HepG2 (cell line): ENCODE data around the gene IL11RA.
"Not testable (repeated sequence)": the region's sequence is repeated elsewhere in the genome, so short reads cannot be mapped to it uniquely, and the experiment has no call there.

Source experiments
- BORCS8-MEF2B ChIP-seq: sonication (generic); formaldehyde crosslinking; IDR thresholded peaks from 2 replicates; pipeline ENCODE4 v1.8.0; 2022; ENCODE audit warnings: mild to moderate bottlenecking, missing genetic modification reagents
- BRD4 ChIP-seq: sonication (generic); formaldehyde crosslinking; IDR thresholded peaks from 2 replicates; pipeline ENCODE4 v1.4.0; 2020; ENCODE audit warnings: missing genetic modification reagents
- HDAC6 ChIP-seq: fragments of 200-600 bp; sonication (generic); IDR thresholded peaks from 2 replicates; pipeline ENCODE4 v1.7.0; 2017; ENCODE audit warnings: mild to moderate bottlenecking, antibody characterized with exemption, low read length, low read depth
- MZF1 ChIP-seq: sonication (generic); formaldehyde crosslinking; IDR thresholded peaks from 2 replicates; pipeline ENCODE4 v1.8.1; 2023; ENCODE audit warnings: mild to moderate bottlenecking, missing genetic modification reagents, borderline replicate concordance
- POLR2A ChIP-seq, 2 experiments: IDR thresholded peaks; 2 replicates each; pipeline ENCODE4 v1.6.1; 2011; ENCODE audit warnings: low read depth in 2 of 2, low read length in 2 of 2, mild to moderate bottlenecking in 1 of 2, moderate library complexity in 1 of 2; ENCODE audit not compliant: insufficient read depth in 1 of 2
- TGIF2 ChIP-seq: IDR thresholded peaks from 2 replicates; pipeline ENCODE4 v1.6.1; 2016; ENCODE audit warnings: control low read depth, missing compliant biosample characterization
- ZNF616 ChIP-seq: sonication (generic); formaldehyde crosslinking; IDR thresholded peaks from 2 replicates; pipeline ENCODE4 v1.5.0; 2020; ENCODE audit warnings: low read depth, mild to moderate bottlenecking, missing genetic modification reagents
- ZNF777 ChIP-seq: sonication (generic); formaldehyde crosslinking; IDR thresholded peaks from 2 replicates; pipeline ENCODE4 v1.4.0; 2020; ENCODE audit warnings: missing genetic modification reagents
- TF ChIP-seq, protein P1 (sequence below): sonication (generic); formaldehyde crosslinking; IDR thresholded peaks from 2 replicates; pipeline ENCODE4 v1.4.0; 2020; ENCODE audit warnings: missing genetic modification reagents, borderline replicate concordance
- TF ChIP-seq, protein P2 (sequence below): sonication (generic); formaldehyde crosslinking; IDR thresholded peaks from 2 replicates; pipeline ENCODE4 v1.8.0; 2022; ENCODE audit warnings: missing genetic modification reagents, mild to moderate bottlenecking, borderline replicate concordance
- TF ChIP-seq, protein P3 (sequence below): sonication (generic); formaldehyde crosslinking; IDR thresholded peaks from 2 replicates; pipeline ENCODE4 v1.4.0; 2020; ENCODE audit warnings: missing genetic modification reagents
- TF ChIP-seq, protein P4 (sequence below): sonication (generic); formaldehyde crosslinking; IDR thresholded peaks from 2 replicates; pipeline ENCODE4 v1.4.0; 2020; ENCODE audit warnings: missing genetic modification reagents

DNA sequence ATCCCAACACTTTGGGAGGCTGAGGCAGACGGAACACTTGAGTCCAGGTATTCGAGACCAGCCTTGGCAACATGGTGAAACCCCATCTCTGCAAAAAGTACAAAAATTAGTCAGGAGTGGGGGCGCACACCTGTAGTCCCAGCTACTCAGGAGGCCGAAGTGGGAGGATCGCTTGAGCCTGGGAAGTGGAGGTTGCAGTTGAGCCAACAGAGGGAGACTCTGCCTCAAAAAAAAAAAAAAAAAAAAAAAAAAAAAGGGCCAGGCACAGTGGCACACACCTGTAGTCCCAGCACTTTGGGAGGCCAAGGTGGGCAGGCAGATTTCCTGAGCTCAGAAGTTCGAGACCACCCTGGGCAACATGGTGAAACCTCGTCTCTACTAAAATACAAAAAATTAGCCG, 12.7 kb upstream of the IL11RA start:
- TF ChIP-seq, protein P1, sequence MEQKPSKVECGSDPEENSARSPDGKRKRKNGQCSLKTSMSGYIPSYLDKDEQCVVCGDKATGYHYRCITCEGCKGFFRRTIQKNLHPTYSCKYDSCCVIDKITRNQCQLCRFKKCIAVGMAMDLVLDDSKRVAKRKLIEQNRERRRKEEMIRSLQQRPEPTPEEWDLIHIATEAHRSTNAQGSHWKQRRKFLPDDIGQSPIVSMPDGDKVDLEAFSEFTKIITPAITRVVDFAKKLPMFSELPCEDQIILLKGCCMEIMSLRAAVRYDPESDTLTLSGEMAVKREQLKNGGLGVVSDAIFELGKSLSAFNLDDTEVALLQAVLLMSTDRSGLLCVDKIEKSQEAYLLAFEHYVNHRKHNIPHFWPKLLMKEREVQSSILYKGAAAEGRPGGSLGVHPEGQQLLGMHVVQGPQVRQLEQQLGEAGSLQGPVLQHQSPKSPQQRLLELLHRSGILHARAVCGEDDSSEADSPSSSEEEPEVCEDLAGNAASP (CRISPR knock-in tag) = not testable (repeated sequence)
- TF ChIP-seq HDAC6; POLR2A (IDR thresholded peaks at IDR 0.05; ENCODE audit: insufficient read depth in 1 of 2, low read depth in 2 of 2, low read length in 2 of 2); BRD4 (CRISPR knock-in tag); TGIF2 (CRISPR knock-in tag); MZF1 (CRISPR knock-in tag); ZNF616 (CRISPR knock-in tag); ZNF777; BORCS8-MEF2B (CRISPR knock-in tag): not testable (repeated sequence)
- TF ChIP-seq, protein P2, sequence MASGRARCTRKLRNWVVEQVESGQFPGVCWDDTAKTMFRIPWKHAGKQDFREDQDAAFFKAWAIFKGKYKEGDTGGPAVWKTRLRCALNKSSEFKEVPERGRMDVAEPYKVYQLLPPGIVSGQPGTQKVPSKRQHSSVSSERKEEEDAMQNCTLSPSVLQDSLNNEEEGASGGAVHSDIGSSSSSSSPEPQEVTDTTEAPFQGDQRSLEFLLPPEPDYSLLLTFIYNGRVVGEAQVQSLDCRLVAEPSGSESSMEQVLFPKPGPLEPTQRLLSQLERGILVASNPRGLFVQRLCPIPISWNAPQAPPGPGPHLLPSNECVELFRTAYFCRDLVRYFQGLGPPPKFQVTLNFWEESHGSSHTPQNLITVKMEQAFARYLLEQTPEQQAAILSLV (CRISPR knock-in tag) = not testable (repeated sequence)
- TF ChIP-seq, protein P3, sequence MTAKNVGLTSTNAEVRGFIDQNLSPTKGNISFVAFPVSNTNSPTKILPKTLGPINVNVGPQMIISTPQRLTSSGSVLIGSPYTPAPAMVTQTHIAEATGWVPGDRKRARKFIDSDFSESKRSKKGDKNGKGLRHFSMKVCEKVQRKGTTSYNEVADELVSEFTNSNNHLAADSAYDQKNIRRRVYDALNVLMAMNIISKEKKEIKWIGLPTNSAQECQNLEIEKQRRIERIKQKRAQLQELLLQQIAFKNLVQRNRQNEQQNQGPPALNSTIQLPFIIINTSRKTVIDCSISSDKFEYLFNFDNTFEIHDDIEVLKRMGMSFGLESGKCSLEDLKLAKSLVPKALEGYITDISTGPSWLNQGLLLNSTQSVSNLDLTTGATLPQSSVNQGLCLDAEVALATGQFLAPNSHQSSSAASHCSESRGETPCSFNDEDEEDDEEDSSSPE (CRISPR knock-in tag) = not testable (repeated sequence)
- TF ChIP-seq, protein P4, sequence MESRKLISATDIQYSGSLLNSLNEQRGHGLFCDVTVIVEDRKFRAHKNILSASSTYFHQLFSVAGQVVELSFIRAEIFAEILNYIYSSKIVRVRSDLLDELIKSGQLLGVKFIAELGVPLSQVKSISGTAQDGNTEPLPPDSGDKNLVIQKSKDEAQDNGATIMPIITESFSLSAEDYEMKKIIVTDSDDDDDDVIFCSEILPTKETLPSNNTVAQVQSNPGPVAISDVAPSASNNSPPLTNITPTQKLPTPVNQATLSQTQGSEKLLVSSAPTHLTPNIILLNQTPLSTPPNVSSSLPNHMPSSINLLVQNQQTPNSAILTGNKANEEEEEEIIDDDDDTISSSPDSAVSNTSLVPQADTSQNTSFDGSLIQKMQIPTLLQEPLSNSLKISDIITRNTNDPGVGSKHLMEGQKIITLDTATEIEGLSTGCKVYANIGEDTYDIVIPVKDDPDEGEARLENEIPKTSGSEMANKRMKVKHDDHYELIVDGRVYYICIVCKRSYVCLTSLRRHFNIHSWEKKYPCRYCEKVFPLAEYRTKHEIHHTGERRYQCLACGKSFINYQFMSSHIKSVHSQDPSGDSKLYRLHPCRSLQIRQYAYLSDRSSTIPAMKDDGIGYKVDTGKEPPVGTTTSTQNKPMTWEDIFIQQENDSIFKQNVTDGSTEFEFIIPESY = not testable (repeated sequence)
